Measurements from ENCODE around the gene PARD3B.

GRCh38 chr2:205654878-205655605 is 1109.8 kb downstream of the PARD3B start:
- TF ChIP-seq CTCF (IDR thresholded peaks at IDR 0.05) (no peak), POLR2A (IDR thresholded peaks at IDR 0.05) (no peak)

Data from lower leg skin (tissue), 3 donors.